Vagina (tissue), 2 donors: ENCODE measurements around the gene PDHX. TPM values are rescaled to one million over a fixed set of nuclear protein-coding genes. Genes with fewer than 3 reads are reported as not detected.
A peak's percentile ranks its signal among the peaks of the same experiment; 100 is the strongest.

ENCODE experiments used
- DNase-seq, 2 donors: peaks; one replicate each; pipeline ENCODE4 v3.0.0-alpha.2; 2017; ENCODE audit errors: extremely low spot score in 2 of 2
- H3K27ac ChIP-seq: fragments of 200-600 bp; sonication (generic); one replicate; pipeline ENCODE4 v1.5.1; 2019
- H3K27me3 ChIP-seq: fragments of 200-600 bp; sonication (generic); one replicate; pipeline ENCODE4 v1.5.1; 2019
- H3K36me3 ChIP-seq, 2 donors: fragments of 200-600 bp; sonication (generic); one replicate each; pipeline ENCODE4 v1.5.1; 2017 to 2019
- H3K4me1 ChIP-seq: fragments of 200-600 bp; sonication (generic); one replicate; pipeline ENCODE4 v1.5.1; 2019
- H3K4me3 ChIP-seq, 2 donors: fragments of 200-600 bp; sonication (generic); 1 replicate in 1 of 2; 2 replicates in 1 of 2; pipeline ENCODE4 v1.5.1; 2016 to 2019
- H3K9me3 ChIP-seq: fragments of 200-600 bp; sonication (generic); one replicate; pipeline ENCODE4 v1.5.1; 2019
- POLR2A ChIP-seq, 2 donors: fragments of 450-650 bp; IDR thresholded peaks; one replicate each; pipeline ENCODE4 v1.6.1; 2017; ENCODE audit warnings: antibody characterized with exemption in 2 of 2, mild to moderate bottlenecking in 2 of 2, moderate library complexity in 2 of 2
- POLR2AphosphoS5 ChIP-seq, 2 donors: sonication (generic); formaldehyde crosslinking; IDR thresholded peaks; one replicate each; pipeline ENCODE4 v1.9.0; 2017; ENCODE audit warnings: antibody characterized with exemption in 2 of 2, mild to moderate bottlenecking in 2 of 2, low read depth in 1 of 2; ENCODE audit not compliant: insufficient read depth in 1 of 2
- intact Hi-C: fragments of 100-400 bp; cut with DNase I; formaldehyde crosslinking; loops from one replicate; pipeline ENCODE4 v1.15.1; 2023
- total RNA-seq: library from RNA; depleted of rRNA; stranded (reverse); fragments of >200 nt; gene quantifications from one replicate; pipeline ENCODE4 v1.2.3, GENCODE V29; 2016
- TF ChIP-seq, protein P1 (sequence below), 3 experiments: fragments of 450-650 bp in 2 of 3; fragments of 200-600 bp in 1 of 3; sonication (generic) in 1 of 3; IDR thresholded peaks; one replicate each; pipeline ENCODE4 v1.5.1; 2017 to 2019; ENCODE audit warnings: antibody characterized with exemption in 3 of 3, mild to moderate bottlenecking in 2 of 3, moderate library complexity in 2 of 3

The PDHX gene
- total RNA-seq, 1 donor from 2014 or later, result 15.0 TPM

DNA sequence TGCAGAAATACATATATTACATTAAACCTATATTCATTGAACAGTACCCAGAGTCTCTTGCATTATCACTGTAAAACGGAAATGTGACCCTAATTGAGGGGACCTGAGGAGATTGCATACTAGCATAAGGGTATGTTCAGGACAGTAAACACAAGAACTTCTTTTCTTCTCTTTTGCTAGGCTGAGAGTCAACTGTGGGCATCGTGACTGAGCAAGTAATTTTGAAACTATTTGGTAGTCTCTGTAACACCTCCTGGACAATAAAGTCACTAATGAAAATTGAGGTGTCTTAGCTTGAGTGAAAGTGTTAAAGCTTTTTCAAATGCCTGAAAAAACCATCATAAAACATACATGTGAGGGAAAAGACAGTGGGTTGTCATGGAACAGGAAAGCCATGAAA lies 90.9 kb downstream of the PDHX start:
- DNase-seq, result no peak
- Histone ChIP-seq H3K27me3 (no peaks in the 10 kb centered on the region), H3K4me3 (no peak overlapping the region), H3K9me3 (no peaks in the 10 kb centered on the region), H3K36me3 (no peaks in the 10 kb centered on the region), H3K4me1 (peaks cover 40% of the 10 kb centered on the region), H3K27ac (no peak overlapping the region)
- TF ChIP-seq POLR2A (IDR thresholded peaks at IDR 0.05) (no peak), POLR2AphosphoS5 (IDR thresholded peaks at IDR 0.05; ENCODE audit: insufficient read depth in 1 of 2, low read depth in 1 of 2) (no peak)
- TF ChIP-seq, protein P1, sequence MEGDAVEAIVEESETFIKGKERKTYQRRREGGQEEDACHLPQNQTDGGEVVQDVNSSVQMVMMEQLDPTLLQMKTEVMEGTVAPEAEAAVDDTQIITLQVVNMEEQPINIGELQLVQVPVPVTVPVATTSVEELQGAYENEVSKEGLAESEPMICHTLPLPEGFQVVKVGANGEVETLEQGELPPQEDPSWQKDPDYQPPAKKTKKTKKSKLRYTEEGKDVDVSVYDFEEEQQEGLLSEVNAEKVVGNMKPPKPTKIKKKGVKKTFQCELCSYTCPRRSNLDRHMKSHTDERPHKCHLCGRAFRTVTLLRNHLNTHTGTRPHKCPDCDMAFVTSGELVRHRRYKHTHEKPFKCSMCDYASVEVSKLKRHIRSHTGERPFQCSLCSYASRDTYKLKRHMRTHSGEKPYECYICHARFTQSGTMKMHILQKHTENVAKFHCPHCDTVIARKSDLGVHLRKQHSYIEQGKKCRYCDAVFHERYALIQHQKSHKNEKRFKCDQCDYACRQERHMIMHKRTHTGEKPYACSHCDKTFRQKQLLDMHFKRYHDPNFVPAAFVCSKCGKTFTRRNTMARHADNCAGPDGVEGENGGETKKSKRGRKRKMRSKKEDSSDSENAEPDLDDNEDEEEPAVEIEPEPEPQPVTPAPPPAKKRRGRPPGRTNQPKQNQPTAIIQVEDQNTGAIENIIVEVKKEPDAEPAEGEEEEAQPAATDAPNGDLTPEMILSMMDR (IDR thresholded peaks at IDR 0.05), result no peak
- intact Hi-C loops, result no loop called here

DNA sequence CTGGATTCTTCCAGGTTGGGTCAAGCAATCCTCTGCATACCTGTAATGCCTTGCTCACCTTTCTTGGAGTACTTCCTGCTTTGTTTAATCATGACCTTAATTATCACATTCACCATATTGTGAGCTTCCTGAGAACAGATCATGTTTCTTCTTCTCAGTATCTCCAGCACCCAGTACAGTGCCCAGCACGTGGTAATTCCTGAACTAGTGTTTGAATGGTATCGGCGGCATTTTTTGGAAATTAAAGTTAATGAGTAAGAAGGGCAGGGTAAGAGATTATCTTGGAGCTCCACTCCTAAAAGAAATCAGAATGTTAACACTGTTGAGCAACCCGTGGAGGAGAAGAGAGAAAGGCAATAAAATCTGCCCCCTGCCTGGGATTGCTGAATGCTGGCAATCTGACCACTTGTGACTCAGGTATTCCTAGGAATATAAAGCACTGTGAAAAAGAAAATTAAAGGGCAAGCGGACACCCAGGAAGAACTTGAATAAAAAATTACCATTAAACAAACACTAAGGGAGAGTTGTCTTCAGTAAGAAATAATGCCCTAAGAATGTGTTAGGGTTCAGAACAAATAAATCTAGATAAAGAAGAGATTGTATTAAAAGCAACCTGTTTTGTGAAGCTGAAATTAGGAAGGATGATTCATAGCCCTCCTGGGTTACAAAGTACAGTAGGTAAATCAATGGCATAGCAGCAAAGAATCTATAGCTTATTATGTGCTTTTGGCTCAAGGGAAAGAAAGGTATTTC lies 92.9 kb downstream of the PDHX start:
- H3K4me3 ChIP-seq, result no peak overlapping the region
- peak overlapping the region; percentile 10 for H3K27ac ChIP-seq
- TF ChIP-seq POLR2A (IDR thresholded peaks at IDR 0.05) (no peak), POLR2AphosphoS5 (IDR thresholded peaks at IDR 0.05; ENCODE audit: insufficient read depth in 1 of 2, low read depth in 1 of 2) (peak in 1 of 2 donors; percentile 33)
- TF ChIP-seq, protein P1 (IDR thresholded peaks at IDR 0.05), result no peak
- DNase-seq, result no peak
- no peaks in the 10 kb centered on the region for H3K27me3 ChIP-seq
- H3K4me1 ChIP-seq, result peaks cover 44% of the 10 kb centered on the region
- no peaks in the 10 kb centered on the region for H3K36me3 ChIP-seq
- intact Hi-C loops, result no loop called here
- no peaks in the 10 kb centered on the region for H3K9me3 ChIP-seq

DNA sequence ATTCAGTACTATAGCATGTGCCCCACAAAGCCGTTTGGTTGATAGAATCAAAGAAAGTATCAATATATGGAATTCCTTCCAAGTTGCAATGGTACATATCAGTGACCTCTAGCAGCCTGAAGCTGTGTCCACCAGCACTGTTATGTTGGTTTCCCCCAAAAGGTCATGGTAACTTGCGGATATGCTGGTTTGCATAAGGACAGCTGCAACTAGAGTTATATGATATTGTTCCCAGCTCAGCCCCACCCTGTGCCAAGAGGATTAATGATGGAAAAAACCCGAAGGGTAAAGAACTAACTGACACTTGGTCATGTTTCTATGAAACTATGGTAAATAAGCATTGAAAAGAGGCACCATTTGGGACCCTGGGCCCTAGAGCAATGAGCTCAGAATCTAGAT lies 93.5 kb downstream of the PDHX start:
- Histone ChIP-seq H3K9me3 (no peaks in the 10 kb centered on the region), H3K4me1 (peaks cover 48% of the 10 kb centered on the region), H3K27ac (peak overlapping the region; percentile 10), H3K36me3 (no peaks in the 10 kb centered on the region), H3K4me3 (no peak overlapping the region), H3K27me3 (no peaks in the 10 kb centered on the region)
- DNase-seq, result no peak
- TF ChIP-seq POLR2AphosphoS5 (IDR thresholded peaks at IDR 0.05; ENCODE audit: insufficient read depth in 1 of 2, low read depth in 1 of 2), result no peak
- intact Hi-C loops, result no loop called here

DNA sequence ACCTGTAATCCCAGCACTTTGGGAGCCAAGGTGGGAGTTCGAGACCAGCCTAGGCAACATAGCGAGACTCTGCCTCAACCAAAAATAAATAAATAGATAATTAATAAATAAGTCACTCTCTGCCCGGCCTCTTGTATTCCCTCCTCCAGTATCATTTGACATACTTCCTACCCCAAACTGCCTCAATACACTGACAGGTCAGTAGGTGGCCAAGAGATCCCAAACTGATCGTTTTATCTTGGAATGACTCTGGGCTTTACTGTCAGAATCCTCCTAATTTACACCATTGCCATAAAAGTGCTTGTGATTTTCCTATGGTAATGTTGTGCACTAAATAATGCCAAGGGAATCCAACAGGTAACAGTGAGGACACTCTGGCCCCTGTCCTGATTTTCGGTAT lies 94.2 kb downstream of the PDHX start:
- H3K36me3 ChIP-seq, result no peaks in the 10 kb centered on the region
- intact Hi-C loops, result no loop called here
- no peaks in the 10 kb centered on the region for H3K9me3 ChIP-seq
- TF ChIP-seq POLR2A (IDR thresholded peaks at IDR 0.05), result no peak
- TF ChIP-seq, protein P1 (IDR thresholded peaks at IDR 0.05), result no peak
- TF ChIP-seq POLR2AphosphoS5 (IDR thresholded peaks at IDR 0.05; ENCODE audit: insufficient read depth in 1 of 2, low read depth in 1 of 2), result no peak
- peaks cover 48% of the 10 kb centered on the region for H3K4me1 ChIP-seq
- no peak for DNase-seq
- no peaks in the 10 kb centered on the region for H3K27me3 ChIP-seq
- H3K4me3 ChIP-seq, result no peak overlapping the region
- no peak overlapping the region for H3K27ac ChIP-seq

- no peak overlapping the region for H3K27ac ChIP-seq
- no peak for DNase-seq
- H3K36me3 ChIP-seq, result no peaks in the 10 kb centered on the region
- H3K4me3 ChIP-seq, result no peak overlapping the region
- peaks cover 48% of the 10 kb centered on the region for H3K4me1 ChIP-seq
- intact Hi-C loops, result no loop called here
- no peaks in the 10 kb centered on the region for H3K9me3 ChIP-seq
- no peaks in the 10 kb centered on the region for H3K27me3 ChIP-seq
- TF ChIP-seq POLR2A (IDR thresholded peaks at IDR 0.05), result no peak
- TF ChIP-seq, protein P1 (IDR thresholded peaks at IDR 0.05), result no peak
- no peak for TF ChIP-seq POLR2AphosphoS5 (IDR thresholded peaks at IDR 0.05; ENCODE audit: insufficient read depth in 1 of 2, low read depth in 1 of 2)
Observed at GRCh38 chr11:35011389-35011788, 95.0 kb downstream of the PDHX start.
